Ovary (tissue), 9 donors: ENCODE measurements around the gene OSBPL6. TPM values are rescaled to one million over a fixed set of nuclear protein-coding genes. Genes with fewer than 3 reads are reported as not detected.

Source experiments
- DNase-seq, 5 donors: peaks; one replicate each; pipeline ENCODE4 v3.0.0-alpha.2; 2019 to 2020
- H3K27ac ChIP-seq, 2 donors: fragments of 200-600 bp; one replicate each; pipeline versions ENCODE4 v1.5.1 to v1.8.0; 2019 to 2022
- H3K27me3 ChIP-seq: fragments of 200-600 bp; one replicate; pipeline ENCODE4 v1.8.0; 2022
- H3K36me3 ChIP-seq: fragments of 200-600 bp; sonication (generic); one replicate; pipeline ENCODE4 v1.5.1; 2019
- H3K4me1 ChIP-seq: one replicate; pipeline ENCODE4 v1.8.1; 2013; ENCODE audit warnings: mild to moderate bottlenecking, moderate library complexity; ENCODE audit not compliant: insufficient read depth
- H3K4me3 ChIP-seq: fragments of 200-600 bp; sonication (generic); one replicate; pipeline ENCODE4 v1.5.1; 2017
- H3K9me3 ChIP-seq, 2 donors: fragments of 200-600 bp in 1 of 2; sonication (generic) in 1 of 2; one replicate each; pipeline versions ENCODE4 v1.5.1 to v1.8.1; 2013 to 2019; ENCODE audit warnings: mild to moderate bottlenecking in 1 of 2, moderate library complexity in 1 of 2
- EP300 ChIP-seq: sonication (generic); formaldehyde crosslinking; IDR thresholded peaks from one replicate; pipeline ENCODE4 v1.6.1; 2017; ENCODE audit warnings: antibody characterized with exemption
- POLR2A ChIP-seq: fragments of 450-650 bp; IDR thresholded peaks from one replicate; pipeline ENCODE4 v1.6.1; 2017; ENCODE audit warnings: antibody characterized with exemption, mild to moderate bottlenecking, moderate library complexity
- WGBS, 3 donors: extraction: QIAGEN DNeasy Blood & Tissue Kit in 1 of 3; methylation state at CpG; one replicate each; pipeline versions ENCODE4 v1.1.5 to v1.1.7; 2013 to 2017; 5-methylcytosine and 5-hydroxymethylcytosine counted together
- intact Hi-C, 4 donors: fragments of 100-400 bp; cut with DNase I; formaldehyde crosslinking; loops; one replicate each; pipeline versions ENCODE4 v1.11.0 to v1.15.1; 2022 to 2023
- polyA plus RNA-seq, 2 donors: library from polyadenylated mRNA; stranded (reverse); fragments of 200-250 nt in 1 of 2; fragments of 350-450 nt in 1 of 2; fragmentation: Illumina TruSeq in 1 of 2; extraction: RNeasy Lipid Tissue Mini Kit (QIAGEN cat#74804) in 1 of 2; gene quantifications; one replicate each; pipeline ENCODE4 v1.2.3, GENCODE V29; 2013 to 2014
- total RNA-seq, 7 donors: library from RNA; depleted of rRNA in 2 of 7; stranded (reverse); fragments of >200 nt in 2 of 7; fragmentation: NEBNext Ultra II Directional in 3 of 7; extraction: Animal tissue kit (Norgen Biotek cat#: 25700) in 3 of 7; gene quantifications; one replicate each; pipeline versions ENCODE4 v1.1.0 to v1.2.4, GENCODE V29; 2016 to 2023
- TF ChIP-seq, protein P1 (sequence below), 3 donors: fragments of 450-650 bp in 2 of 3; fragments of 200-600 bp in 1 of 3; IDR thresholded peaks; one replicate each; pipeline versions ENCODE4 v1.5.1 to v1.8.0; 2016 to 2022; ENCODE audit warnings: antibody characterized with exemption in 3 of 3, mild to moderate bottlenecking in 1 of 3
- donor health status: DM: no; HTN: no; CAD: no; lungs with moderate emphysema.
- donor health status: DM: no; HTN: no; CAD: no.
- donor health status: Bipolar disorder and iron deficiency.
- donor health status: DM: yes; HTN: yes; CAD: no.
- donor health status: DM: no; HTN: no; CAD: no.
- donor health status: DM: yes; HTN: yes; CAD: no.

The OSBPL6 gene
- total and polyA plus RNA-seq, 9 donors: 0.60 to 7.4 (median 1.7) TPM

DNA sequence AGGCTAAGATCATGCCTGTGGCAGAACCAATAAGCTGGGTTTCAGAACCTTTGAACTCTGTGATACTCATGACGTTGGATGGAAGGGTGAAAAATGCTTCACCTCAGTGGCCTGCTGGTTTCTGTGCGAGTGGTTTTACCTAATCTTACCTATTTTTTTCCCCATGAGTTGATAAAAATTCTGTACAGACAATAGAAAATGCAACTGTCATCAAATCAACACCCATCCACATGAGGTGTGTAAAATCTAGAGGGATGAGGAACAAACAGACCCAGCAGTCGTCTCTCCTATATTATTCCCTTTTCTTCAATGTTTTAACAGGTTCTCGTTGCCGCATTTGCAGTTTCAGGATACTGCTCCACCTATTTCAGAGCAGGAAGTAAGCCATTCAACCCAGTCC is 189.4 kb downstream of the OSBPL6 start:
- no peaks in the 10 kb centered on the region for H3K36me3 ChIP-seq
- 90 to 93% (median 92%) methylated on average over 5 of the region's 5 CpGs for WGBS, 3 donors
- intact Hi-C loops: no loop called here
- H3K27ac ChIP-seq: no peak overlapping the region
- H3K4me3 ChIP-seq: no peak overlapping the region
- H3K4me1 ChIP-seq: no peaks in the 10 kb centered on the region
- no peak for TF ChIP-seq EP300
- no peaks in the 10 kb centered on the region for H3K27me3 ChIP-seq
- no peak for DNase-seq
- H3K9me3 ChIP-seq: no peaks in the 10 kb centered on the region

GRCh38 chr2:178385595-178386148 is 191.4 kb downstream of the OSBPL6 start:
- intact Hi-C loops: no loop called here
- no peak for TF ChIP-seq EP300
- no peak for TF ChIP-seq POLR2A
- TF ChIP-seq, protein P1, sequence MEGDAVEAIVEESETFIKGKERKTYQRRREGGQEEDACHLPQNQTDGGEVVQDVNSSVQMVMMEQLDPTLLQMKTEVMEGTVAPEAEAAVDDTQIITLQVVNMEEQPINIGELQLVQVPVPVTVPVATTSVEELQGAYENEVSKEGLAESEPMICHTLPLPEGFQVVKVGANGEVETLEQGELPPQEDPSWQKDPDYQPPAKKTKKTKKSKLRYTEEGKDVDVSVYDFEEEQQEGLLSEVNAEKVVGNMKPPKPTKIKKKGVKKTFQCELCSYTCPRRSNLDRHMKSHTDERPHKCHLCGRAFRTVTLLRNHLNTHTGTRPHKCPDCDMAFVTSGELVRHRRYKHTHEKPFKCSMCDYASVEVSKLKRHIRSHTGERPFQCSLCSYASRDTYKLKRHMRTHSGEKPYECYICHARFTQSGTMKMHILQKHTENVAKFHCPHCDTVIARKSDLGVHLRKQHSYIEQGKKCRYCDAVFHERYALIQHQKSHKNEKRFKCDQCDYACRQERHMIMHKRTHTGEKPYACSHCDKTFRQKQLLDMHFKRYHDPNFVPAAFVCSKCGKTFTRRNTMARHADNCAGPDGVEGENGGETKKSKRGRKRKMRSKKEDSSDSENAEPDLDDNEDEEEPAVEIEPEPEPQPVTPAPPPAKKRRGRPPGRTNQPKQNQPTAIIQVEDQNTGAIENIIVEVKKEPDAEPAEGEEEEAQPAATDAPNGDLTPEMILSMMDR (IDR thresholded peaks at IDR 0.05): no peak
- H3K4me3 ChIP-seq: no peak overlapping the region
- 73 to 90% (median 81%) methylated on average over 4 of the region's 4 CpGs for WGBS, 3 donors
- no peaks in the 10 kb centered on the region for H3K4me1 ChIP-seq
- H3K27me3 ChIP-seq: no peaks in the 10 kb centered on the region
- H3K9me3 ChIP-seq: no peaks in the 10 kb centered on the region
- H3K27ac ChIP-seq: no peak overlapping the region
- no peak for DNase-seq
- no peaks in the 10 kb centered on the region for H3K36me3 ChIP-seq

DNA sequence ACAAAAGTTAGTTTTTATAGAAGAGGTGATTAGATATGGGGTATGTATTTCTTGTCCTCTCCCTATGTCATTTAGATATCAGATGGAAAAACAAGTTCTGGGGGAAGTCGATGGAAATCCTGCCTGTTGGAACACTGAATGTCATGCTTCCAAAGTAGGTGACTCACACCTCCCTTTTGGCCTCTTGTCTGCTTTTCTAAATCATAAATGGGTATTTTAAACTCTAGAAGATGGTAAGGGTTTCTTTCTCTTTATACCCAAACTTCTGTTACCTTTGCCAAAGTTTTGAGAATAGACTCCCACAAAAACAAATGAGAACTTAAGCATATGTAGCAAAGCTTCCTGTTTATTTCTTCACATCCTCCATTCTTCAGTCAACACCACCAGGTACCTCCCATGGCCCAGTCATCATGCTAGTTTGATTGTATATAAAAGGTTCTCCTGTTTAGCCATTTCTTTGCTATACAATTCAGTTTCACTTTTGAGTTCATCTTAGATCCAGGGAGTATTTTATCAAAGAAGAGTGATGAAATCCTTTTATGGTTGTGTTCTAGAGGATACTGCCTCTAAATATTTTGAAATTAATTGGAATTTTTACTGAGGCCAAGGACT is 192.8 kb downstream of the OSBPL6 start:
- no peaks in the 10 kb centered on the region for H3K36me3 ChIP-seq
- no peak overlapping the region for H3K4me3 ChIP-seq
- 67 to 79% (median 75%) methylated on average over 1 of the region's 1 CpG for WGBS, 3 donors
- H3K27ac ChIP-seq: no peak overlapping the region
- H3K4me1 ChIP-seq: no peaks in the 10 kb centered on the region
- intact Hi-C loops: no loop called here
- DNase-seq: no peak
- no peaks in the 10 kb centered on the region for H3K9me3 ChIP-seq
- TF ChIP-seq POLR2A (no peak), EP300 (no peak)
- TF ChIP-seq, protein P1 (IDR thresholded peaks at IDR 0.05): no peak
- H3K27me3 ChIP-seq: no peaks in the 10 kb centered on the region

- TF ChIP-seq POLR2A (no peak), EP300 (no peak)
- TF ChIP-seq, protein P1 (IDR thresholded peaks at IDR 0.05): no peak
- Histone ChIP-seq H3K9me3 (no peaks in the 10 kb centered on the region), H3K27ac (no peak overlapping the region), H3K36me3 (no peaks in the 10 kb centered on the region), H3K4me3 (no peak overlapping the region), H3K4me1 (no peaks in the 10 kb centered on the region), H3K27me3 (no peaks in the 10 kb centered on the region)
- DNase-seq: no peak
- intact Hi-C loops: no loop called here
- WGBS, 3 donors: 93 to 94% (median 93%) methylated on average over 7 of the region's 7 CpGs
Observed at GRCh38 chr2:178388287-178388686, 194.0 kb downstream of the OSBPL6 start.

GRCh38 chr2:178391701-178392100 is 197.4 kb downstream of the OSBPL6 start:
- intact Hi-C loops: no loop called here
- DNase-seq: no peak
- TF ChIP-seq, protein P1 (IDR thresholded peaks at IDR 0.05): no peak
- TF ChIP-seq POLR2A: no peak
- TF ChIP-seq EP300: no peak
- H3K4me3 ChIP-seq: no peak overlapping the region
- H3K27ac ChIP-seq: no peak overlapping the region
- H3K36me3 ChIP-seq: no peaks in the 10 kb centered on the region
- no peaks in the 10 kb centered on the region for H3K27me3 ChIP-seq
- H3K9me3 ChIP-seq: no peaks in the 10 kb centered on the region
- no peaks in the 10 kb centered on the region for H3K4me1 ChIP-seq
- 94 to 96% (median 95%) methylated on average over 4 of the region's 4 CpGs for WGBS, 3 donors
